HL-60 (cell line): Measurements from ENCODE around the gene SYT5.
"Not testable (repeated sequence)": the region's sequence is repeated elsewhere in the genome, so short reads cannot be mapped to it uniquely, and the experiment has no call there.

Source experiments
- POLR2AphosphoS5 ChIP-seq: IDR thresholded peaks from 2 replicates; pipeline ENCODE4 v1.6.1; 2012; ENCODE audit warnings: low read depth
- SPI1 ChIP-seq: IDR thresholded peaks from 2 replicates; pipeline ENCODE4 v1.6.1; 2012; ENCODE audit warnings: low read depth, mild to moderate bottlenecking, borderline replicate concordance
- TF ChIP-seq, protein P1 (sequence below): IDR thresholded peaks from one replicate; pipeline ENCODE4 v1.5.1; 2011; ENCODE audit warnings: low read length, control low read depth, inconsistent platforms; ENCODE audit not compliant: insufficient read depth
- TF ChIP-seq, protein P2 (sequence below): IDR thresholded peaks from 2 replicates; pipeline ENCODE4 v1.6.1; 2012; ENCODE audit warnings: low read depth; ENCODE audit not compliant: insufficient replicate concordance

DNA sequence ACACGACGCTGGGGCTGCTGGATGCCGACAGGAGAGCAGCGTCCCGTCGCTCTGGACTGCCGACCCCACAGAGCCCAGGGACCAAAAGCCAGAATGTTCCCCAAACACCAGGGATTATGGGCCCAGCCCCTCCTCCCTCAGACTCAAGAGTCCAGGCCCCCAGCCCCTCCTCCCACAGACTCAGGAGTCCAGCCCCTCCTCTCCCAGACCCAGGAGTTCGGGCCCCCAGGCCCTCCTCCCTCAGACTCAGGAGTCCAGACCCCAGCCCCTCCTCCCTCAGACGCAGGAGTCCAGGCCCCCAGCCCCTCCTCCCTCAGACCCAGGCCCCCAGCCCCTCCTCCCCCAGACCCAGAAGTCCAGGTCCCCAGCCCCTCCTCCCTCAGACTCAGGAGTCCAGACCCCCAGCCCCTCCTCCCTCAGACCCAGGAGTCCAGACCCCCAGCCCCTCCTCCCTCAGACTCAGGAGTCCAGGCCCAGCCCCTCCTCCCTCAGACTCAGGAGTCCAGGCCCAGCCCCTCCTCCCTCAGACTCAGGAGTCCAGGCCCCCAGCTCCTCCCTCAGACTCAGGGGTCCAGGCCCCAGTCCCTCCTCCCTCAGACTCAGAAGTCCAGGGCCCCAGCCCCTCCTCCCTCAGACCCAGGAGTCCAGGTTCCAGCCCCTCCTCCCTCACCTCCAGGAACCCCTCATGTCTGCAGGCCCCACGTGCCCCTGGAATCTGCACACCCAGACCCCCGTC, 44.8 kb upstream of the SYT5 start:
- TF ChIP-seq, protein P1, sequence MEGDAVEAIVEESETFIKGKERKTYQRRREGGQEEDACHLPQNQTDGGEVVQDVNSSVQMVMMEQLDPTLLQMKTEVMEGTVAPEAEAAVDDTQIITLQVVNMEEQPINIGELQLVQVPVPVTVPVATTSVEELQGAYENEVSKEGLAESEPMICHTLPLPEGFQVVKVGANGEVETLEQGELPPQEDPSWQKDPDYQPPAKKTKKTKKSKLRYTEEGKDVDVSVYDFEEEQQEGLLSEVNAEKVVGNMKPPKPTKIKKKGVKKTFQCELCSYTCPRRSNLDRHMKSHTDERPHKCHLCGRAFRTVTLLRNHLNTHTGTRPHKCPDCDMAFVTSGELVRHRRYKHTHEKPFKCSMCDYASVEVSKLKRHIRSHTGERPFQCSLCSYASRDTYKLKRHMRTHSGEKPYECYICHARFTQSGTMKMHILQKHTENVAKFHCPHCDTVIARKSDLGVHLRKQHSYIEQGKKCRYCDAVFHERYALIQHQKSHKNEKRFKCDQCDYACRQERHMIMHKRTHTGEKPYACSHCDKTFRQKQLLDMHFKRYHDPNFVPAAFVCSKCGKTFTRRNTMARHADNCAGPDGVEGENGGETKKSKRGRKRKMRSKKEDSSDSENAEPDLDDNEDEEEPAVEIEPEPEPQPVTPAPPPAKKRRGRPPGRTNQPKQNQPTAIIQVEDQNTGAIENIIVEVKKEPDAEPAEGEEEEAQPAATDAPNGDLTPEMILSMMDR = not testable (repeated sequence)
- TF ChIP-seq SPI1, POLR2AphosphoS5: not testable (repeated sequence)
- TF ChIP-seq, protein P2, sequence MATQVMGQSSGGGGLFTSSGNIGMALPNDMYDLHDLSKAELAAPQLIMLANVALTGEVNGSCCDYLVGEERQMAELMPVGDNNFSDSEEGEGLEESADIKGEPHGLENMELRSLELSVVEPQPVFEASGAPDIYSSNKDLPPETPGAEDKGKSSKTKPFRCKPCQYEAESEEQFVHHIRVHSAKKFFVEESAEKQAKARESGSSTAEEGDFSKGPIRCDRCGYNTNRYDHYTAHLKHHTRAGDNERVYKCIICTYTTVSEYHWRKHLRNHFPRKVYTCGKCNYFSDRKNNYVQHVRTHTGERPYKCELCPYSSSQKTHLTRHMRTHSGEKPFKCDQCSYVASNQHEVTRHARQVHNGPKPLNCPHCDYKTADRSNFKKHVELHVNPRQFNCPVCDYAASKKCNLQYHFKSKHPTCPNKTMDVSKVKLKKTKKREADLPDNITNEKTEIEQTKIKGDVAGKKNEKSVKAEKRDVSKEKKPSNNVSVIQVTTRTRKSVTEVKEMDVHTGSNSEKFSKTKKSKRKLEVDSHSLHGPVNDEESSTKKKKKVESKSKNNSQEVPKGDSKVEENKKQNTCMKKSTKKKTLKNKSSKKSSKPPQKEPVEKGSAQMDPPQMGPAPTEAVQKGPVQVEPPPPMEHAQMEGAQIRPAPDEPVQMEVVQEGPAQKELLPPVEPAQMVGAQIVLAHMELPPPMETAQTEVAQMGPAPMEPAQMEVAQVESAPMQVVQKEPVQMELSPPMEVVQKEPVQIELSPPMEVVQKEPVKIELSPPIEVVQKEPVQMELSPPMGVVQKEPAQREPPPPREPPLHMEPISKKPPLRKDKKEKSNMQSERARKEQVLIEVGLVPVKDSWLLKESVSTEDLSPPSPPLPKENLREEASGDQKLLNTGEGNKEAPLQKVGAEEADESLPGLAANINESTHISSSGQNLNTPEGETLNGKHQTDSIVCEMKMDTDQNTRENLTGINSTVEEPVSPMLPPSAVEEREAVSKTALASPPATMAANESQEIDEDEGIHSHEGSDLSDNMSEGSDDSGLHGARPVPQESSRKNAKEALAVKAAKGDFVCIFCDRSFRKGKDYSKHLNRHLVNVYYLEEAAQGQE = not testable (repeated sequence)
